ENCODE results near the gene ZNF646. TPM values are rescaled to one million over a fixed set of nuclear protein-coding genes. Genes with fewer than 3 reads are reported as not detected.

Gene ZNF646
- total RNA-seq, 1 donor from 2014 or later, result 15.2 TPM

DNA sequence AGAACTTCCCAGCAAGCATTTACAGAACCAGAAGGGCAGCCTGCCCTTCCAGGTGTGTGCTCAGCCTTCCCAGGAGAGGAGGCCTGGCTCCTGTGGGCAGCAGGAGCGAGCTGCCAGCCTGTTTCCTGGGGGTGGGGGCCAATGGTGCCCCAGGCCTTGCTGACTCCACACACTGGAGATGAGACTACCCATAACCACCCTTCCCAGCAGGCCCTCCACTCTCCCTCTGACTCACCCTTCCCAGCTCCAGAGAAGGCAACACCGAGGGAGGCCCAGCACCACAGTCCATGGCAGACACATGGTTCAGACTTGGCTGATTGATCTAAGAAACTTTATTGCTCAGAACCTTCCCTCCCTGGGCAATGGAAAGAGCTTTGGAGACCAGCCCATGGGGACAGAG, 16.3 kb downstream of the ZNF646 start:
- peaks cover 24% of the 10 kb centered on the region for H3K4me1 Mint-ChIP-seq (ENCODE audit: low read depth)
- no peak overlapping the region for H3K4me3 Mint-ChIP-seq (ENCODE audit: unreplicated experiment)
- H3K27me3 Mint-ChIP-seq (ENCODE audit: low read depth), result no peaks in the 10 kb centered on the region
- no peak overlapping the region for H3K27ac Mint-ChIP-seq (ENCODE audit: unreplicated experiment)
- TF ChIP-seq, protein P1, sequence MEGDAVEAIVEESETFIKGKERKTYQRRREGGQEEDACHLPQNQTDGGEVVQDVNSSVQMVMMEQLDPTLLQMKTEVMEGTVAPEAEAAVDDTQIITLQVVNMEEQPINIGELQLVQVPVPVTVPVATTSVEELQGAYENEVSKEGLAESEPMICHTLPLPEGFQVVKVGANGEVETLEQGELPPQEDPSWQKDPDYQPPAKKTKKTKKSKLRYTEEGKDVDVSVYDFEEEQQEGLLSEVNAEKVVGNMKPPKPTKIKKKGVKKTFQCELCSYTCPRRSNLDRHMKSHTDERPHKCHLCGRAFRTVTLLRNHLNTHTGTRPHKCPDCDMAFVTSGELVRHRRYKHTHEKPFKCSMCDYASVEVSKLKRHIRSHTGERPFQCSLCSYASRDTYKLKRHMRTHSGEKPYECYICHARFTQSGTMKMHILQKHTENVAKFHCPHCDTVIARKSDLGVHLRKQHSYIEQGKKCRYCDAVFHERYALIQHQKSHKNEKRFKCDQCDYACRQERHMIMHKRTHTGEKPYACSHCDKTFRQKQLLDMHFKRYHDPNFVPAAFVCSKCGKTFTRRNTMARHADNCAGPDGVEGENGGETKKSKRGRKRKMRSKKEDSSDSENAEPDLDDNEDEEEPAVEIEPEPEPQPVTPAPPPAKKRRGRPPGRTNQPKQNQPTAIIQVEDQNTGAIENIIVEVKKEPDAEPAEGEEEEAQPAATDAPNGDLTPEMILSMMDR (IDR thresholded peaks at IDR 0.05), result no peak
- H3K36me3 Mint-ChIP-seq (ENCODE audit: low read depth), result peaks cover 6% of the 10 kb centered on the region
- DNase-seq (ENCODE audit: low spot score), result no peak
- no peaks in the 10 kb centered on the region for H3K9me3 Mint-ChIP-seq (ENCODE audit: low read depth)

DNA sequence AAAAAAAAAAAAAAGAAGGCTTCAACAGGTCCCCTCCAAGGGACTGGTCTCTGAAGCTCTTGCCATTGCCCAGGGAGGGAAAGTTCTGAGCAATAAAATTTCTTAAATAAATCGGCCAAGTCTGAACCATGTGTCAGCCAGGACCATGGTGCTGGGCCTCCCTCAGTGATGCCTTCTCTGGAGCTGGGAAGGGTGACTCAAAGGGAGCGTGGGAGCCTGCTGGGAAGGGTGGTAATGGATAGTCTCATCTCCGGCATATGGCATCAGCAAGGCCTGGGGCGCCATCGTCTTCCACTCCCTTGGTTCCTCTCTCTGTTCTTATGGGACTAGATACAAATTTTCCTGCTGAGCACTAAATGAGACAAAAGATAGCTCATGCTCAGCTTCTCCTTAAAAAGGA, 18.1 kb downstream of the ZNF646 start:
- peak overlapping the region; percentile 4 for H3K4me3 Mint-ChIP-seq (ENCODE audit: unreplicated experiment)
- H3K27ac Mint-ChIP-seq (ENCODE audit: unreplicated experiment), result peak overlapping the region; percentile 41
- H3K4me1 Mint-ChIP-seq (ENCODE audit: low read depth), result peaks cover 30% of the 10 kb centered on the region

DNA sequence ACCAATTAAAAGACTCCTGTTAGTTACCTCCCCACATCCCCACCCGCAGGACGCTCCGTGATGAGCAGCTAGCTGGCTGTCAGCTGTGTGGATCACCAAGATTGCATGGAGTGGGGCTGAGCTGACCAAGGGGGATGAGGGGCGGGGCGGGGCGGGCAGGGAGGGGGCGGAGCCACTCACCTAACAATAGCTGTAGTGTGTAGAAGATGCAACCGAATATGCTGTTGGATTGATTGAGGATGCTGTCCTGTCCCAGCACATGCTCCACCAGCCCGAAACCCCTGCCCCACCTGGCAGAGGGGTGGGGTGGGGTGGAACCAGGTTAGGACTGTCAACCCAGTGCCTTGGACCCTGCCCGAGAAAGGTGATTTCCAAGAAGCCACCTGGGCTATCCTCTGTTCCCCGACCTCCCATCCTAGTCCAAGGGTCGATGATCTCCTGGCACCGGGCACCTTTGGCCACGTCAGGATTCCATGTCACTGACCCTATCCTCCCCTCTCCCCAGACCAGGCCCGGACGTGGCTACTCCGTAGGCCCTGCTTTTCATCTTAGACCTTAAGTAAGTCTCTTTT, 19.0 kb downstream of the ZNF646 start:
- TF ChIP-seq, protein P1 (IDR thresholded peaks at IDR 0.05), result no peak
- no peaks in the 10 kb centered on the region for H3K27me3 Mint-ChIP-seq (ENCODE audit: low read depth)
- H3K4me3 Mint-ChIP-seq (ENCODE audit: unreplicated experiment), result peak overlapping the region; percentile 98
- DNase-seq (ENCODE audit: low spot score), result no peak
- H3K27ac Mint-ChIP-seq (ENCODE audit: unreplicated experiment), result peak overlapping the region; percentile 88
- H3K9me3 Mint-ChIP-seq (ENCODE audit: low read depth), result no peaks in the 10 kb centered on the region
- H3K36me3 Mint-ChIP-seq (ENCODE audit: low read depth), result peaks cover 4% of the 10 kb centered on the region
- peaks cover 30% of the 10 kb centered on the region for H3K4me1 Mint-ChIP-seq (ENCODE audit: low read depth)

More for the DNA sequence above, 18.1 kb downstream of the ZNF646 start:
- TF ChIP-seq, protein P1 (IDR thresholded peaks at IDR 0.05), result no peak
- Mint-ChIP-seq H3K9me3 (ENCODE audit: low read depth) (no peaks in the 10 kb centered on the region), H3K27me3 (ENCODE audit: low read depth) (no peaks in the 10 kb centered on the region), H3K36me3 (ENCODE audit: low read depth) (peaks cover 4% of the 10 kb centered on the region)
- no peak for DNase-seq (ENCODE audit: low spot score)

DNA sequence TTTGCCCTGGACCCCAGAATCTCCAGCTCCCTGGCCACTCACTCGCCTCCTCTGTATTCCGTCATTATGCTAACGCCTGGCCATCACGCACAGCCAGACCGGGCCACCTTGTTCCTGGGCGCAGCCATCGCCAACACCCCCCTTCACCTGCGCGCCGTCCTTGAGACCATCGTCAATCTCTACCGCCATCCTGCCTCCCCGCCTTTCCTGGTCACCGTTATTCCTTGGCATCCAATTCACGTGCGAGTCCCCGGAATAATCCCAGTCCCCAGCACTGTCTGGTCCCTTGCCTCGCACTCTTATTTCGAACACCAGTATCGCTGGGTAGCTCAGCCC, 19.8 kb downstream of the ZNF646 start:
- no peak for DNase-seq (ENCODE audit: low spot score)

DNA sequence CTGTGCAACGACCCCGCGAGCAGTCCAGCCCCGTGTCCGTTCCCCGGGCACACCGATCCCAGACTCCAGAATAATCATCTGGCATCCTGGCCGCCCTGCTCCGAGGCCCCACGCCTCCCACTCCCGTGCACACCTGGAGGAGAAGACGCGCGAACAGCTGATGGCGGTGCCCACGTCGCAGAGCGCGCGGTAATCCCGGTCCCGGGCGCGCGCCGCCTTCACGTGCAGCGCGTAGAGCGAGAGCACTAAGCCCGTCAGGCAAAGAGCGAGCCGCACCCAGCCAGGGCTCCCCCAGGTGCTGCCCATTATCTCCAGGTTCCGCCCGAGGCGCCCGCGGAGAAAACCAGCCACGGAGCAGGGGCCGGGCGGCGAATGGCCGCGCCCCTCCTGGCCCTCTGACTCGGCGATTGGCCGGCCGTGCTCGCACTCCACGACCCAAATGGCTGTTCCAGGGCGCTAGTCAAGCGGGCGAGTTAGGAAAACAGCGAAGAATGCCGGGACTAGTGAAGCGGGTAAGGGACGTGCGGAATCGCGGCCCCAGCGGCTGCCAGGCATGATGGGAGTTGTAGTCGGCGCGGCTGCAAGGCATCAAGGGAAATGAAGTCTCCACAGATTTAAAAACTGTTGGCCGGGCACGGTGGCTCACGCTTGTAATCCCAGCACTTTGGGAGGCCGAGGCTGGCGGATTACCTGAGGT, 20.4 kb downstream of the ZNF646 start, which contains the start of gene VKORC1:
Gene VKORC1 (minus strand): TSS at position 374 of the 697 bp plus-strand sequence. CDS start 68 bp downstream, at position 306.
- Mint-ChIP-seq H3K9me3 (ENCODE audit: low read depth) (peaks cover under 1% of the 10 kb centered on the region), H3K4me3 (ENCODE audit: unreplicated experiment) (peak within 1 kb of the TSS; percentile 98), H3K27me3 (ENCODE audit: low read depth) (no peaks in the 10 kb centered on the region), H3K36me3 (ENCODE audit: low read depth) (peaks cover 4% of the 10 kb centered on the region), H3K4me1 (ENCODE audit: low read depth) (peaks cover 30% of the 10 kb centered on the region), H3K27ac (ENCODE audit: unreplicated experiment) (peak within 1 kb of the TSS; percentile 88)
- TF ChIP-seq, protein P1 (IDR thresholded peaks at IDR 0.05), result peak; percentile 29
- DNase-seq (ENCODE audit: low spot score), result peak; percentile 97

More for the DNA sequence above, 19.8 kb downstream of the ZNF646 start:
- Mint-ChIP-seq H3K4me1 (ENCODE audit: low read depth) (peaks cover 30% of the 10 kb centered on the region), H3K4me3 (ENCODE audit: unreplicated experiment) (peak overlapping the region; percentile 98), H3K27me3 (ENCODE audit: low read depth) (no peaks in the 10 kb centered on the region), H3K9me3 (ENCODE audit: low read depth) (no peaks in the 10 kb centered on the region), H3K36me3 (ENCODE audit: low read depth) (peaks cover 4% of the 10 kb centered on the region), H3K27ac (ENCODE audit: unreplicated experiment) (peak overlapping the region; percentile 88)
- TF ChIP-seq, protein P1 (IDR thresholded peaks at IDR 0.05), result no peak
